Panc1 (cell line): ENCODE data around the gene SLCO6A1. TPM values are rescaled to one million over a fixed set of nuclear protein-coding genes. Genes with fewer than 3 reads are reported as not detected.
"Not testable (repeated sequence)": the region's sequence is repeated elsewhere in the genome, so short reads cannot be mapped to it uniquely, and the experiment has no call there.

ENCODE experiments used
- ATAC-seq: fragments of 200-7000 bp; cut with Tn5 transposase; 2 replicates; pipeline ENCODE4 v1.9.1; 2020; ENCODE audit warnings: mild to moderate bottlenecking, moderate library complexity
- BruUV-seq: library from RNA; stranded (reverse); fragments of 400-500 nt; replicated peaks from 2 replicates; lab custom pipeline; 2021; lab: Mats Ljungman, UMichigan
- CTCF ChIA-PET: fragments of 300-600 bp; sonication (Branson Sonifier 250); formaldehyde crosslinking; loops from one replicate; lab custom pipeline; 2022; ENCODE audit warnings: antibody characterized with exemption; lab: Charles Lee
- POLR2A ChIA-PET: fragments of 300-600 bp; sonication (Branson Sonifier 250); formaldehyde crosslinking; loops from one replicate; lab custom pipeline; 2022; ENCODE audit warnings: antibody characterized with exemption; lab: Charles Lee
- DNase-seq: peaks from one replicate; pipeline ENCODE4 v3.0.0-alpha.2; 2010; ENCODE audit warnings: low read depth, low spot score
- H3K27ac ChIP-seq: 2 replicates; pipeline ENCODE4 v1.5.1; 2011; ENCODE audit warnings: mild to moderate bottlenecking, low read length, inconsistent platforms
- H3K27me3 ChIP-seq: fragments of 200-500 bp; sonication (Bioruptor generic); 2 replicates; pipeline ENCODE4 v1.6.0; 2014; ENCODE audit warnings: low read length, inconsistent platforms; ENCODE audit not compliant: control insufficient read depth, insufficient read depth
- H3K36me3 ChIP-seq: fragments of 200-500 bp; sonication (Bioruptor generic); 2 replicates; pipeline ENCODE4 v1.5.1; 2014; ENCODE audit warnings: inconsistent platforms, mild to moderate bottlenecking, low read length, moderate library complexity; ENCODE audit not compliant: control insufficient read depth, insufficient read depth
- H3K4me1 ChIP-seq: 2 replicates; pipeline ENCODE4 v1.5.1; 2011; ENCODE audit warnings: inconsistent platforms, mild to moderate bottlenecking, low read length, moderate library complexity; ENCODE audit not compliant: control insufficient read depth, insufficient read depth
- H3K4me3 ChIP-seq, 2 experiments: 2 replicates each; pipeline ENCODE4 v1.5.1; 2011 to 2012; ENCODE audit warnings: low read depth in 2 of 2, low read length in 2 of 2, mild to moderate bottlenecking in 2 of 2, inconsistent platforms in 1 of 2, moderate library complexity in 1 of 2
- H3K9me3 ChIP-seq: fragments of 200-500 bp; sonication (Bioruptor generic); 2 replicates; pipeline ENCODE4 v1.5.1; 2014; ENCODE audit warnings: low read depth, mild to moderate bottlenecking, inconsistent platforms, low read length, moderate library complexity; ENCODE audit not compliant: control insufficient read depth, insufficient read depth
- POLR2AphosphoS5 ChIP-seq: IDR thresholded peaks from 2 replicates; pipeline ENCODE4 v1.6.1; 2012; ENCODE audit warnings: mild to moderate bottlenecking, low read depth, low read length, moderate library complexity
- SIN3A ChIP-seq: IDR thresholded peaks from 2 replicates; pipeline ENCODE4 v1.6.1; 2012; ENCODE audit warnings: low read depth, mild to moderate bottlenecking, low read length, moderate library complexity, borderline replicate concordance; ENCODE audit not compliant: insufficient read depth
- TCF7L2 ChIP-seq: IDR thresholded peaks from 2 replicates; pipeline ENCODE4 v1.6.1; 2011; ENCODE audit warnings: mild to moderate bottlenecking, low read depth, low read length, inconsistent platforms
- in situ Hi-C: cut with HindIII; loops from 2 replicates; pipeline ENCODE4 v1.10.0; 2016; ENCODE audit warnings: low sequenced_read_pairs, low pct_unique_long_range_greater_than_20kb
- intact Hi-C: fragments of 100-400 bp; cut with micrococcal nuclease; formaldehyde crosslinking; loops from one replicate; pipeline ENCODE4 v1.10.0; 2022; ENCODE audit not compliant: unreplicated experiment
- total RNA-seq: library from RNA; stranded (reverse); gene quantifications from one replicate; pipeline ENCODE4 v1.2.1, GENCODE V29; 2021; ENCODE audit not compliant: unreplicated experiment
- TF ChIP-seq, protein P1 (sequence below), 2 experiments: IDR thresholded peaks; 2 replicates each; pipeline ENCODE4 v1.6.1; 2011 to 2012; ENCODE audit warnings: low read depth in 2 of 2, control low read depth in 1 of 2, low read length in 1 of 2, mild to moderate bottlenecking in 1 of 2, moderate library complexity in 1 of 2; ENCODE audit not compliant: insufficient read depth in 1 of 2
- TF ChIP-seq, protein P2 (sequence below): fragments of 450-650 bp; IDR thresholded peaks from 2 replicates; pipeline ENCODE4 v1.5.1; 2017; ENCODE audit warnings: mild to moderate bottlenecking

The SLCO6A1 gene
- total RNA-seq, 1 experiment from 2014 or later = not detected

DNA sequence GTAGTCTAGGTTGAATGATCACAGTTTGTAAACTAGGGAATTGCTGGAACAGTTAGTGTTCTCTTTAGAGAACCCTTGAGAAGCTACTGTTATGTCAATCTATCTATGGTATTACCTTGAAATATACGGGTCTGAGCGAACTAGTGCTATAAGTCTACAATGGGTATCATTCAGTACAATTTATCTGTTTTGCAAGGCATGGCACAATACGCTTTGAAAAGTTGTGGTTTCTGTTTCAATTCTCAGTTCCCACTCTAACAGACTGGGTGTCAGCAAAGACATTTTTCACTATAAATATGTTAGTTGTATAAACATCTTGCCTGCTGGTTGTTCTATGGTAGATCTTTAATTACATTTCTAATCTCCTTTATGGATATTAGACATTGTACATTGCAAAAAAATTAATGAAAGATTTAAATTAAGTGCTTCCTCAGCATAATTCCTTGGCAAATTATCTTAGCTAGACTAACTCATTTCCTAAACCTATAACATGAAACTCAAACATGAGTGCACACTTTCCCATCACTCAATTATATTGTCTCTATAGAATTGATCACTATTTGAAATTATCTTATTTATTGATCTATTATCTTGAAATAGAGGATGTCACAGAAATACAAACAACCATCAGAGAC lies 24.9 kb upstream of the SLCO6A1 start:
- DNase-seq (no peak), ATAC-seq (no peak)
- no peak overlapping the region for H3K4me3 ChIP-seq
- H3K4me1 ChIP-seq = no peaks in the 10 kb centered on the region
- no peak overlapping the region for H3K27ac ChIP-seq
- H3K9me3 ChIP-seq = no peaks in the 10 kb centered on the region
- ChIA-PET POLR2A (no interaction called here), CTCF (no interaction called here)
- no peaks in the 10 kb centered on the region for H3K36me3 ChIP-seq
- in situ Hi-C loops = no loop called here
- BruUV-seq = no TSS peak
- TF ChIP-seq POLR2AphosphoS5 = no peak
- TF ChIP-seq, protein P1, sequence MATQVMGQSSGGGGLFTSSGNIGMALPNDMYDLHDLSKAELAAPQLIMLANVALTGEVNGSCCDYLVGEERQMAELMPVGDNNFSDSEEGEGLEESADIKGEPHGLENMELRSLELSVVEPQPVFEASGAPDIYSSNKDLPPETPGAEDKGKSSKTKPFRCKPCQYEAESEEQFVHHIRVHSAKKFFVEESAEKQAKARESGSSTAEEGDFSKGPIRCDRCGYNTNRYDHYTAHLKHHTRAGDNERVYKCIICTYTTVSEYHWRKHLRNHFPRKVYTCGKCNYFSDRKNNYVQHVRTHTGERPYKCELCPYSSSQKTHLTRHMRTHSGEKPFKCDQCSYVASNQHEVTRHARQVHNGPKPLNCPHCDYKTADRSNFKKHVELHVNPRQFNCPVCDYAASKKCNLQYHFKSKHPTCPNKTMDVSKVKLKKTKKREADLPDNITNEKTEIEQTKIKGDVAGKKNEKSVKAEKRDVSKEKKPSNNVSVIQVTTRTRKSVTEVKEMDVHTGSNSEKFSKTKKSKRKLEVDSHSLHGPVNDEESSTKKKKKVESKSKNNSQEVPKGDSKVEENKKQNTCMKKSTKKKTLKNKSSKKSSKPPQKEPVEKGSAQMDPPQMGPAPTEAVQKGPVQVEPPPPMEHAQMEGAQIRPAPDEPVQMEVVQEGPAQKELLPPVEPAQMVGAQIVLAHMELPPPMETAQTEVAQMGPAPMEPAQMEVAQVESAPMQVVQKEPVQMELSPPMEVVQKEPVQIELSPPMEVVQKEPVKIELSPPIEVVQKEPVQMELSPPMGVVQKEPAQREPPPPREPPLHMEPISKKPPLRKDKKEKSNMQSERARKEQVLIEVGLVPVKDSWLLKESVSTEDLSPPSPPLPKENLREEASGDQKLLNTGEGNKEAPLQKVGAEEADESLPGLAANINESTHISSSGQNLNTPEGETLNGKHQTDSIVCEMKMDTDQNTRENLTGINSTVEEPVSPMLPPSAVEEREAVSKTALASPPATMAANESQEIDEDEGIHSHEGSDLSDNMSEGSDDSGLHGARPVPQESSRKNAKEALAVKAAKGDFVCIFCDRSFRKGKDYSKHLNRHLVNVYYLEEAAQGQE (IDR thresholded peaks at IDR 0.05; ENCODE audit: insufficient read depth in 1 of 2, low read depth in 2 of 2, low read length in 1 of 2) = no peak
- no peak for TF ChIP-seq SIN3A
- TF ChIP-seq TCF7L2 = no peak
- TF ChIP-seq, protein P2, sequence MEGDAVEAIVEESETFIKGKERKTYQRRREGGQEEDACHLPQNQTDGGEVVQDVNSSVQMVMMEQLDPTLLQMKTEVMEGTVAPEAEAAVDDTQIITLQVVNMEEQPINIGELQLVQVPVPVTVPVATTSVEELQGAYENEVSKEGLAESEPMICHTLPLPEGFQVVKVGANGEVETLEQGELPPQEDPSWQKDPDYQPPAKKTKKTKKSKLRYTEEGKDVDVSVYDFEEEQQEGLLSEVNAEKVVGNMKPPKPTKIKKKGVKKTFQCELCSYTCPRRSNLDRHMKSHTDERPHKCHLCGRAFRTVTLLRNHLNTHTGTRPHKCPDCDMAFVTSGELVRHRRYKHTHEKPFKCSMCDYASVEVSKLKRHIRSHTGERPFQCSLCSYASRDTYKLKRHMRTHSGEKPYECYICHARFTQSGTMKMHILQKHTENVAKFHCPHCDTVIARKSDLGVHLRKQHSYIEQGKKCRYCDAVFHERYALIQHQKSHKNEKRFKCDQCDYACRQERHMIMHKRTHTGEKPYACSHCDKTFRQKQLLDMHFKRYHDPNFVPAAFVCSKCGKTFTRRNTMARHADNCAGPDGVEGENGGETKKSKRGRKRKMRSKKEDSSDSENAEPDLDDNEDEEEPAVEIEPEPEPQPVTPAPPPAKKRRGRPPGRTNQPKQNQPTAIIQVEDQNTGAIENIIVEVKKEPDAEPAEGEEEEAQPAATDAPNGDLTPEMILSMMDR = no peak
- H3K27me3 ChIP-seq = no peaks in the 10 kb centered on the region
- intact Hi-C loops = no loop called here

DNA sequence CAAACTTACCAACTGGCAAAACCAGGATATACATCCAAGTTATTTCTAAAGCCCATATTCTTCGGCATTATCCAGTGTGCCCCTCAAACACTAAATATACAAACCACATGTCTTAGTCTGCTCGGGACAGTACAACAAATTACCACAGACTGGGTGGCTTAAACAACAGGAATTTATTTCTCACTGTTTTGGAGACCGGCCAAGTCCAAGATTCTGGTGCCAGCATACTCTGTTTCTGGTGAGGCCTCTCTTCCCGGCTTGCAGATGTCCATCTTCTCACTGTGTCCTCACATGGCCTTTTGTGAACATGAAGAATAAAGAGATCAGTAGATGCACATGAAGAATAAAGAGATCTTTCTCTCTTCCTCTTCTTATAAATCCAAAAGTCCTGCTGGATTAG lies 12.9 kb upstream of the SLCO6A1 start:
- H3K9me3 ChIP-seq = no peaks in the 10 kb centered on the region
- ChIA-PET POLR2A (no interaction called here), CTCF (no interaction called here)
- no TSS peak for BruUV-seq
- no peak overlapping the region for H3K27ac ChIP-seq
- H3K36me3 ChIP-seq = no peaks in the 10 kb centered on the region
- in situ Hi-C loops = no loop called here
- H3K4me3 ChIP-seq = no peak overlapping the region
- DNase-seq (no peak), ATAC-seq (no peak)
- H3K27me3 ChIP-seq = no peaks in the 10 kb centered on the region
- intact Hi-C loops = no loop called here
- no peaks in the 10 kb centered on the region for H3K4me1 ChIP-seq
- TF ChIP-seq, protein P1 (IDR thresholded peaks at IDR 0.05; ENCODE audit: insufficient read depth in 1 of 2, low read depth in 2 of 2, low read length in 1 of 2) = no peak
- TF ChIP-seq, protein P2 = no peak
- TF ChIP-seq POLR2AphosphoS5 (no peak), SIN3A (no peak), TCF7L2 (no peak)

DNA sequence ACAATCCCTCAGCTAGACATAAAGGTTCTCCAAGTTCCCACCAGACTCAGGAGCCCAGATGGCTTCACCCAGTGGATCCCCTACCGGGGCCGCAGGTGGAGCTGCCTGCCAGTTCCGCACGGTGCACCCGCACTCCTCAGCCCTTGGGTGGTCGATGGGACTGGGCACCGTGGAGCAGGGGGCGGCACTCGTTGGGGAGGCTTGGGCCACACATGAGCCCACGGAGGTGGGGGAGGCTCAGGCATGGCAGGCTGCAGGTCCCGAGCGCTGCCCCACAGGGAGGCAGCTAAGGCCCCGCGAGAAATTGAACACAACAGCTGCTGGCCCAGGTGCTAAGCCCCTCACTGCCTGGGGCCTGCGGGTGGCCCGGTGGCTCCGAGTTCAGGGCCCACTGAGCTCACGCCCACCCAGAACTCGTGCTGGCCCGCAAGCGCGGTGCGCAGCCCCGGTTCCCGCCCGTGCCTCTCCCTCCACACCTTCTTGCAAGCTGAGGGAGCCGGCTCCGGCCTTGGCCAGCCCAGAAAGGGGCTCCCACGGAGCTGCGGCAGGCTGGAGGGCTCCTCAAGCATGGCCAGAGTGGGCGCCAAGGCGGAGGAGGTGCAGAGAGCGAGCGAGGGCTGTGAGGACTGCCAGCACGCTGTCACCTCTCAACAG lies 7.4 kb downstream of the SLCO6A1 start:
- H3K4me1 ChIP-seq, BruUV-seq, ATAC-seq, H3K27me3 ChIP-seq, H3K36me3 ChIP-seq, H3K9me3 ChIP-seq, CTCF ChIA-PET, H3K27ac ChIP-seq, H3K4me3 ChIP-seq, DNase-seq, POLR2A ChIA-PET, intact Hi-C loops, in situ Hi-C loops: not testable (repeated sequence)
